Measurements from ENCODE around the gene SHD. TPM values are rescaled to one million over a fixed set of nuclear protein-coding genes. Genes with fewer than 3 reads are reported as not detected.
"Not testable (repeated sequence)": the region's sequence is repeated elsewhere in the genome, so short reads cannot be mapped to it uniquely, and the experiment has no call there.

The SHD gene, protein sequence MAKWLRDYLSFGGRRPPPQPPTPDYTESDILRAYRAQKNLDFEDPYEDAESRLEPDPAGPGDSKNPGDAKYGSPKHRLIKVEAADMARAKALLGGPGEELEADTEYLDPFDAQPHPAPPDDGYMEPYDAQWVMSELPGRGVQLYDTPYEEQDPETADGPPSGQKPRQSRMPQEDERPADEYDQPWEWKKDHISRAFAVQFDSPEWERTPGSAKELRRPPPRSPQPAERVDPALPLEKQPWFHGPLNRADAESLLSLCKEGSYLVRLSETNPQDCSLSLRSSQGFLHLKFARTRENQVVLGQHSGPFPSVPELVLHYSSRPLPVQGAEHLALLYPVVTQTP
- 0.26 TPM for polyA plus RNA-seq (2013, experiment 1 of 2)
- 0.32 TPM for polyA plus RNA-seq (2013, experiment 2 of 2)

DNA sequence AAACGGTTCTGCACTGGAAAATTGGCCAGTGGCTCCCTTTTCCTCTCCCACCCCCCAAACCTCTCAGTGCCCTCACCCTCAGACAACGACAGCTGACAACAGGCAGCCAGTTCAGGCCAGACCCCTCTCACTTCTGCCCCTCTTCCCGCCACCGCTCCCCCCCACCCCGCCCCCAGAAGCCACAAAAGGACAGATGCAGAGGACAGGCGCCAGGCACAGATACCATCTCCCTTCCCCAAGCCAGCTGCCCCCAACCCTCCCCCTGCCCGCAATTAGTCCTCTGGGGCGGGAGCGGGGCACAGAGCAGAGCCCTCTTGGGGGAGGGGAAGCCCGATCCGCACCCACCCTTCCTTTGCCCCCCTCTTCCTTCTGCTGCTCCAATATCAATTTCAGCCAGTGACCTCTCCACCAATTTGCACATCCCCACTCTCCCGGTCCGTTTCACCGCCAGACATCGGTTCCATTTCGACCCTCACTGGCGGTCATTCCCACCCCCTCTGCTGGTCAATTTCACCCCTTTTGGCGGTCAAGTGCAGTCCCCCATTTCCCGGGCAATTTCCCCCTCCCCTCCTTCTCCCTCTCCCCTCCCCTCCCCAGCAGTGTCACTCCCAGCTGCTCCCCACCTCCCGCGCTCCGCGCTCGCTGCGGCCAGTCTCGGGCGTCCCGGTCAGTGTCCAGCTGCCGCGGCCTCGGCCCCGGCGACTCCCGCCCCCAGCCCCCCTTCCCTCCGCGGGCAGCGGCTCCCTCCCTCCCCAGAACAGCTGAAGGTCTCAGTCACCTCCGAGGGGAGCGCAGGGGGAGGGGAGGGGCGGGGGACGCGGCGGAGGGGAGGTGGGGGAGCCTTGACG is at the start of gene SHD:
Gene SHD (plus strand): TSS at position 848 of the 848 bp plus-strand sequence. CDS start 798 bp downstream, outside the sequence.
- Histone ChIP-seq H4K8ac (ENCODE audit: low read depth, low read length) (no peak within 1 kb of the TSS), H3K9ac (ENCODE audit: low read depth, low read length, poor library complexity) (peak within 1 kb of the TSS; percentile 77), H4K91ac (ENCODE audit: low read depth, low read length, poor library complexity) (no peak within 1 kb of the TSS), H3K4me3 (ENCODE audit: low read length in 2 of 2) (peak within 1 kb of the TSS; percentile 65 to 69), H3K23ac (ENCODE audit: low read depth, low read length, poor library complexity) (no peak within 1 kb of the TSS), H3K27ac (replicated peaks; ENCODE audit: low read length) (no peak within 1 kb of the TSS), H2BK120ac (ENCODE audit: low read depth, low read length) (peak within 1 kb of the TSS; percentile 87), H3K4me1 (ENCODE audit: control insufficient read depth in 2 of 2, insufficient read depth in 1 of 2, low read depth in 1 of 2, low read length in 2 of 2) (peaks cover 3 to 14% of the 10 kb centered on the region in 2 donors), H3K9me3 (replicated peaks in 1 of 2; ENCODE audit: control insufficient read depth in 2 of 2, insufficient read depth in 1 of 2, low read depth in 1 of 2, low read length in 2 of 2) (no peaks in the 10 kb centered on the region), H3K36me3 (replicated peaks in 1 of 2; ENCODE audit: control insufficient read depth in 2 of 2, insufficient read depth in 2 of 2, low read length in 2 of 2) (peaks cover 0 to 8% of the 10 kb centered on the region in 2 donors), H3K4ac (ENCODE audit: low read length) (no peak within 1 kb of the TSS), H2BK15ac (ENCODE audit: low read length) (peak within 1 kb of the TSS; percentile 58), H3K27me3 (ENCODE audit: control insufficient read depth in 3 of 3, insufficient read depth in 3 of 3, low read depth in 1 of 3, low read length in 3 of 3) (peaks cover 0 to 45% (median 12%) of the 10 kb centered on the region in 3 experiments), H2BK5ac (ENCODE audit: low read length) (no peak within 1 kb of the TSS), H2BK12ac (ENCODE audit: low read length) (no peak within 1 kb of the TSS), H3K14ac (ENCODE audit: low read length) (peak within 1 kb of the TSS; percentile 56), H2AFZ (ENCODE audit: low read length) (peak within 1 kb of the TSS; percentile 85), H2AK5ac (ENCODE audit: low read depth, low read length) (peak within 1 kb of the TSS; percentile 92), H3K79me1 (ENCODE audit: low read depth, low read length) (no peaks in the 10 kb centered on the region), H3K4me2 (ENCODE audit: insufficient read depth, low read length, poor library complexity, severe bottlenecking) (peak within 1 kb of the TSS; percentile 71), H3K18ac (ENCODE audit: low read length) (peak within 1 kb of the TSS; percentile 87)
- DNase-seq (ENCODE audit: low spot score), result no peak
- WGBS, 2 donors (ENCODE audit: extremely low coverage in 2 of 2, insufficient read length in 2 of 2, insufficient replicate concordance in 1 of 2), result no CpG with 5 or more reads among the region's 44 CpGs

DNA sequence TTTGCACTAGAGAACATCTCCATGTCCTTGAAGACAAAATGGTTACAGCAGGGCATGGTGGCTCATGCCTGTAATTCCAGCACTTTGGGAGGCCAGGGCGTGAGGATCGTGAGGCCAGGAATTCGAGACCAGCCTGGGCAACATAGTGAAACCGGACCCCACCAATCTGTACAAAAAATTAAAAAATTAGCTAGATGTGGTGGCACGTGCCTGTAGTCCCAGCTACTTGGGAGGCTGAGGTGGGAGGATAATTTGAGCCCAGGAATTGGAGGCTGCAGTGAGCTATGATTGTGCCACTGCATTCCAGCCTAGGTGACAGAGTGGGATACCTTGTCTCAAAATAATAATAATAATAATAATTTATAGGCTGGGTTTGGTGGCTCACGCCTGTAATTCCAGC is 48.8 kb upstream of the SHD start:
- not testable (repeated sequence) for H3K36me3 ChIP-seq (replicated peaks in 1 of 2; ENCODE audit: control insufficient read depth in 2 of 2, insufficient read depth in 2 of 2, low read length in 2 of 2); H4K8ac ChIP-seq (ENCODE audit: low read depth, low read length)
- WGBS, 2 donors (ENCODE audit: extremely low coverage in 2 of 2, insufficient read length in 2 of 2, insufficient replicate concordance in 1 of 2), result no CpG with 5 or more reads among the region's 6 CpGs

DNA sequence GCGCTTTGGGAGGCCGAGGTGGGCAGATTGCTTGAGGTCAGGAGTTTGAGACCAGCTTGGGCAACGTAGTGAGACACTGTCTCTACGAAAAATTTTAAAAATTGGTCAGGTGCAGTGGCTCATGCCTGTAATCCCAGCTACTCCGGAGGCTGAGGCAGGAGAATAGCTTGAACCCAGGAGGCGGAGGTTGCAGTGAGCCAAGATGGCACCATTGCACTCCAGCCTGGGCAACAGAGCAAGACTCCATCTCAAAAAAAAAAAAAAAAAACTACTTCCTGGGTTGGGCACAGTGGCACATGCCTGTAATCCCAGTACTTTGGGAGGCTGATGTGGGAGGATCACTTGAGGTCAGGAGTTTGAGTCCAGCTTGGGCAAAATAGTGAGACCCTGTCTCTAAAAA is 47.5 kb upstream of the SHD start:
- not testable (repeated sequence) for H3K4me2 ChIP-seq (ENCODE audit: insufficient read depth, low read length, poor library complexity, severe bottlenecking); H2BK15ac ChIP-seq (ENCODE audit: low read length); H4K8ac ChIP-seq (ENCODE audit: low read depth, low read length); H3K79me1 ChIP-seq (ENCODE audit: low read depth, low read length); H3K4me3 ChIP-seq (ENCODE audit: low read length in 2 of 2); H3K9me3 ChIP-seq (replicated peaks in 1 of 2; ENCODE audit: control insufficient read depth in 2 of 2, insufficient read depth in 1 of 2, low read depth in 1 of 2, low read length in 2 of 2); H3K23ac ChIP-seq (ENCODE audit: low read depth, low read length, poor library complexity); H3K27ac ChIP-seq (replicated peaks; ENCODE audit: low read length); H2BK5ac ChIP-seq (ENCODE audit: low read length); H3K14ac ChIP-seq (ENCODE audit: low read length); H3K27me3 ChIP-seq (ENCODE audit: control insufficient read depth in 3 of 3, insufficient read depth in 3 of 3, low read depth in 1 of 3, low read length in 3 of 3); H2BK12ac ChIP-seq (ENCODE audit: low read length); H3K4ac ChIP-seq (ENCODE audit: low read length); H4K91ac ChIP-seq (ENCODE audit: low read depth, low read length, poor library complexity); H2AK5ac ChIP-seq (ENCODE audit: low read depth, low read length); H3K9ac ChIP-seq (ENCODE audit: low read depth, low read length, poor library complexity); H3K36me3 ChIP-seq (replicated peaks in 1 of 2; ENCODE audit: control insufficient read depth in 2 of 2, insufficient read depth in 2 of 2, low read length in 2 of 2); DNase-seq (ENCODE audit: low spot score); H3K4me1 ChIP-seq (ENCODE audit: control insufficient read depth in 2 of 2, insufficient read depth in 1 of 2, low read depth in 1 of 2, low read length in 2 of 2); H3K18ac ChIP-seq (ENCODE audit: low read length); H2BK120ac ChIP-seq (ENCODE audit: low read depth, low read length); H2AFZ ChIP-seq (ENCODE audit: low read length)
- WGBS, 2 donors (ENCODE audit: extremely low coverage in 2 of 2, insufficient read length in 2 of 2, insufficient replicate concordance in 1 of 2), result no CpG with 5 or more reads among the region's 6 CpGs

More for the DNA sequence above, 48.8 kb upstream of the SHD start:
- H3K79me1 ChIP-seq (ENCODE audit: low read depth, low read length); H3K9me3 ChIP-seq (replicated peaks in 1 of 2; ENCODE audit: control insufficient read depth in 2 of 2, insufficient read depth in 1 of 2, low read depth in 1 of 2, low read length in 2 of 2); H3K18ac ChIP-seq (ENCODE audit: low read length); H2BK12ac ChIP-seq (ENCODE audit: low read length); H4K91ac ChIP-seq (ENCODE audit: low read depth, low read length, poor library complexity); H2BK15ac ChIP-seq (ENCODE audit: low read length); H3K23ac ChIP-seq (ENCODE audit: low read depth, low read length, poor library complexity); H3K4me3 ChIP-seq (ENCODE audit: low read length in 2 of 2); H2BK120ac ChIP-seq (ENCODE audit: low read depth, low read length); H3K4me2 ChIP-seq (ENCODE audit: insufficient read depth, low read length, poor library complexity, severe bottlenecking); H2BK5ac ChIP-seq (ENCODE audit: low read length); H3K14ac ChIP-seq (ENCODE audit: low read length); H3K9ac ChIP-seq (ENCODE audit: low read depth, low read length, poor library complexity); DNase-seq (ENCODE audit: low spot score); H3K27me3 ChIP-seq (ENCODE audit: control insufficient read depth in 3 of 3, insufficient read depth in 3 of 3, low read depth in 1 of 3, low read length in 3 of 3); H3K27ac ChIP-seq (replicated peaks; ENCODE audit: low read length); H2AK5ac ChIP-seq (ENCODE audit: low read depth, low read length); H2AFZ ChIP-seq (ENCODE audit: low read length); H3K4ac ChIP-seq (ENCODE audit: low read length); H3K4me1 ChIP-seq (ENCODE audit: control insufficient read depth in 2 of 2, insufficient read depth in 1 of 2, low read depth in 1 of 2, low read length in 2 of 2): not testable (repeated sequence)

DNA sequence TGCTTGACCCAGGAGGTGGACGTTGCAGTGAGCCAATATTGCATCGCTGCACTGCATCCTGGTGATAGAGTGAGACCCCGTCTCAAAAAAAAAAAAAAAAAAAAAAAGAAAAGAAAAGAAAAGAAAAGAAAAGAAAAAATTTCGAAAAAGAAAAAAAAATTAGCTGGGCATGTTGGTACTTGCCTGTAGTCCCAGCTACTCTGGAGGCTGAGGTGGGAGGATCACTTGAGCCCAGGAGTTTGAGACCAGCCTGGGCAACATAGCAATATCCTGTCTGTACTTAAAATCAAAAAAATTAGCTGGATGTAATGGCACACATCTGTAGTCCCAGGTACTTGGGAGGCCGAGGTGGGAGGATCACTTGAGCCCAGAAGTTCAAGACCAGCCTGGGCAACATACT is 46.9 kb upstream of the SHD start:
- H2BK120ac ChIP-seq (ENCODE audit: low read depth, low read length); DNase-seq (ENCODE audit: low spot score): not testable (repeated sequence)

More for the DNA sequence above, 46.9 kb upstream of the SHD start:
- H3K4me2 ChIP-seq (ENCODE audit: insufficient read depth, low read length, poor library complexity, severe bottlenecking); H4K91ac ChIP-seq (ENCODE audit: low read depth, low read length, poor library complexity); H3K4me1 ChIP-seq (ENCODE audit: control insufficient read depth in 2 of 2, insufficient read depth in 1 of 2, low read depth in 1 of 2, low read length in 2 of 2); H2AFZ ChIP-seq (ENCODE audit: low read length); H2BK5ac ChIP-seq (ENCODE audit: low read length); H3K9ac ChIP-seq (ENCODE audit: low read depth, low read length, poor library complexity); H3K4me3 ChIP-seq (ENCODE audit: low read length in 2 of 2); H3K27ac ChIP-seq (replicated peaks; ENCODE audit: low read length); H3K23ac ChIP-seq (ENCODE audit: low read depth, low read length, poor library complexity); H2BK15ac ChIP-seq (ENCODE audit: low read length); H3K4ac ChIP-seq (ENCODE audit: low read length); H3K9me3 ChIP-seq (replicated peaks in 1 of 2; ENCODE audit: control insufficient read depth in 2 of 2, insufficient read depth in 1 of 2, low read depth in 1 of 2, low read length in 2 of 2); H4K8ac ChIP-seq (ENCODE audit: low read depth, low read length); H2AK5ac ChIP-seq (ENCODE audit: low read depth, low read length); H3K18ac ChIP-seq (ENCODE audit: low read length); H3K36me3 ChIP-seq (replicated peaks in 1 of 2; ENCODE audit: control insufficient read depth in 2 of 2, insufficient read depth in 2 of 2, low read length in 2 of 2); H3K14ac ChIP-seq (ENCODE audit: low read length); H3K79me1 ChIP-seq (ENCODE audit: low read depth, low read length); H3K27me3 ChIP-seq (ENCODE audit: control insufficient read depth in 3 of 3, insufficient read depth in 3 of 3, low read depth in 1 of 3, low read length in 3 of 3); H2BK12ac ChIP-seq (ENCODE audit: low read length): not testable (repeated sequence)
- no CpG with 5 or more reads among the region's 5 CpGs for WGBS, 2 donors (ENCODE audit: extremely low coverage in 2 of 2, insufficient read length in 2 of 2, insufficient replicate concordance in 1 of 2)
